Measurements from ENCODE around the gene SGCD. TPM values are rescaled to one million over a fixed set of nuclear protein-coding genes. Genes with fewer than 3 reads are reported as not detected.

The SGCD gene
- total RNA-seq, 6 experiments from 2014 or later, result 5.2 to 6.7 (median 6.4) TPM

DNA sequence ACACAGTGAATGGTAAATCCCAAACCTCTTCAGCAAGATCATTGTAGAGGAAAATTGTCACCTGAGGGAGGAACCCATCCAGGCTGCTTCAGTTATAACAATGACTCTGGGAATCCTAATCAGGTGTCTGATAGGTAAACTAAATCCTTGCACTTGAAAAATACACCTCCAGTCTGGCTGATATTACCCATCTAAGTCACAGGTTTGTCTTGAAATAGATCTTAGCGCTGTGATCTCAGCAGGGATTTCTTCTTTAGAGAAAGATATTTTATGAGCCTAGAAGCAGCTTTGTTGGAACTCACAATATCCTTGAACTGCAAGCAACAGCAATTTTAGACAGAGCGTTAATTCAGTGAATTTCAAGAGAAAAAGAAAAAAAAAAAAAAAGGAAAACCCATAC, 149.7 kb downstream of the SGCD start:
- no peak for DNase-seq
- no peaks in the 10 kb centered on the region; the same call in 1 of the 2 replicates for H3K9me3 Mint-ChIP-seq
- H3K4me3 Mint-ChIP-seq, result no peak overlapping the region
- no peak overlapping the region for H3K27ac Mint-ChIP-seq
- TF ChIP-seq, protein P1, sequence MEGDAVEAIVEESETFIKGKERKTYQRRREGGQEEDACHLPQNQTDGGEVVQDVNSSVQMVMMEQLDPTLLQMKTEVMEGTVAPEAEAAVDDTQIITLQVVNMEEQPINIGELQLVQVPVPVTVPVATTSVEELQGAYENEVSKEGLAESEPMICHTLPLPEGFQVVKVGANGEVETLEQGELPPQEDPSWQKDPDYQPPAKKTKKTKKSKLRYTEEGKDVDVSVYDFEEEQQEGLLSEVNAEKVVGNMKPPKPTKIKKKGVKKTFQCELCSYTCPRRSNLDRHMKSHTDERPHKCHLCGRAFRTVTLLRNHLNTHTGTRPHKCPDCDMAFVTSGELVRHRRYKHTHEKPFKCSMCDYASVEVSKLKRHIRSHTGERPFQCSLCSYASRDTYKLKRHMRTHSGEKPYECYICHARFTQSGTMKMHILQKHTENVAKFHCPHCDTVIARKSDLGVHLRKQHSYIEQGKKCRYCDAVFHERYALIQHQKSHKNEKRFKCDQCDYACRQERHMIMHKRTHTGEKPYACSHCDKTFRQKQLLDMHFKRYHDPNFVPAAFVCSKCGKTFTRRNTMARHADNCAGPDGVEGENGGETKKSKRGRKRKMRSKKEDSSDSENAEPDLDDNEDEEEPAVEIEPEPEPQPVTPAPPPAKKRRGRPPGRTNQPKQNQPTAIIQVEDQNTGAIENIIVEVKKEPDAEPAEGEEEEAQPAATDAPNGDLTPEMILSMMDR (IDR thresholded peaks at IDR 0.05), result no peak
- no peaks in the 10 kb centered on the region for H3K36me3 Mint-ChIP-seq (ENCODE audit: low read depth)
- peaks cover 44% of the 10 kb centered on the region for H3K4me1 Mint-ChIP-seq (ENCODE audit: low read depth)
- peaks cover 3% of the 10 kb centered on the region; the same call in 1 of the 2 replicates for H3K27me3 Mint-ChIP-seq (ENCODE audit: insufficient read depth)

DNA sequence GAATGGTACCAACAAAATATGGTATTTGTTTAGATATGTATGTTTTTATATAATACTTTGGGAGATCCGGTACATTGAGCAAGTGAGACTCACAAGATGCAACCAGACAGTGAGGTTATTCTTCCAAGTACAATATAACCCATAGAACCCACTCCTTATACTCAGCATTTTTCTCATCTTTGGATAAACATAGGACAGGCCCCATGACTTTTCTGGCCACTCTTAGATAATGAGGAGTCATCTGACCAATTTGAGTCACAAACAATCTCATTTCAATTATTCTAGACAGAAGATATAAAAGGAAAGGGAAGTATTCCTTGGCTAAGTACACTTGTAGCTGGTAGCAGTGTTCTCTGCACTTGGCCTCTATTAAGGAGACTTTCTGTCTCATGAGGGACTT, 150.2 kb downstream of the SGCD start:
- no peak for DNase-seq
- TF ChIP-seq, protein P1 (IDR thresholded peaks at IDR 0.05), result no peak
- H3K27me3 Mint-ChIP-seq (ENCODE audit: insufficient read depth), result peaks cover 3% of the 10 kb centered on the region; the same call in 1 of the 2 replicates
- no peaks in the 10 kb centered on the region; the same call in 1 of the 2 replicates for H3K9me3 Mint-ChIP-seq
- H3K4me1 Mint-ChIP-seq (ENCODE audit: low read depth), result peaks cover 47% of the 10 kb centered on the region
- no peaks in the 10 kb centered on the region for H3K36me3 Mint-ChIP-seq (ENCODE audit: low read depth)
- H3K27ac Mint-ChIP-seq, result no peak overlapping the region
- H3K4me3 Mint-ChIP-seq, result no peak overlapping the region

DNA sequence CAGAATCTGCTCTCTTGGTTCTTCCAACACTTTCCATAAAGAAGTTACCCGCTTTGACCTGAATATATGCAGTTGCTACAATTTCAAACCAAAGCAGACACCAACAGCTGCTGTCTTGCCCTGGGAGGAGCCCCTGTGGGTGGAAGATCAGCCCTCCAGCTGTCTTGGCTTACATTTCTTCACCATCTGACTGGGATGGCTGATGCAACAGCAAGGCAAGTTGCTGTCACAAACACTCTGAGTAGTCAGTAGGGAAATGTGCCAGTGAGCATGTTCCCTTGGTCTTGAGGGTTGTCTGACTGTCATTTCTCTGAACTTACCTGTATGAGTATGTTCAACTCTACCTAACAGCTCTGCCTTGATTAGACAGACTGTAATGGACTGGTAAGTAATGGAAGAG, 152.9 kb downstream of the SGCD start:
- Mint-ChIP-seq H3K4me3 (no peak overlapping the region), H3K9me3 (no peaks in the 10 kb centered on the region; the same call in 1 of the 2 replicates), H3K4me1 (ENCODE audit: low read depth) (peaks cover 25% of the 10 kb centered on the region), H3K36me3 (ENCODE audit: low read depth) (no peaks in the 10 kb centered on the region), H3K27ac (no peak overlapping the region), H3K27me3 (ENCODE audit: insufficient read depth) (peaks cover 3% of the 10 kb centered on the region; the same call in 1 of the 2 replicates)
- TF ChIP-seq, protein P1 (IDR thresholded peaks at IDR 0.05), result no peak
- no peak for DNase-seq

DNA sequence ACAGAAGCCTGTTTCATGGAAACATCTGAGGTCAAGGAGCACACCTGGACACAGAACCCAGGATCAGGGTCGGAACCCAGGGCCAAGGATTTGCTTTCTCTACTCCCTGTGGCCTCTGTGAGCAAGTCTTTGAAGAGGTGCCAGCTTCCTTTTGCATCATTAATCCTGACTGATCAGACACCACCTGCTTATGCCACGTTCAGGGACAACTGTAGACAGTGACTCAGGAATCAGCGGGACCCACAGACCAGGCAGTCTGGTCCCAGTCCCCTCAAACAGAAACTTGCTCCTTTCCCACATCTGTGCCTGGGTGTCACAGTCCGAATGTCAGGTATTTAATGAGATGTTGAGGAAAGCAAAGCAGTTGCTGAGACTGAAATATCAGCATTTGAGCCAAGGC, 154.8 kb downstream of the SGCD start:
- Mint-ChIP-seq H3K27me3 (ENCODE audit: insufficient read depth) (peaks cover 3% of the 10 kb centered on the region; the same call in 1 of the 2 replicates), H3K36me3 (ENCODE audit: low read depth) (peaks cover 1% of the 10 kb centered on the region), H3K4me1 (ENCODE audit: low read depth) (0 out of 2 replicates have a peak, but pooled peaks cover 9% of the 10 kb centered on the region), H3K9me3 (peaks cover 8% of the 10 kb centered on the region), H3K4me3 (no peak overlapping the region), H3K27ac (no peak overlapping the region)
- DNase-seq, result no peak
- TF ChIP-seq, protein P1 (IDR thresholded peaks at IDR 0.05), result no peak

GRCh38 chr5:156482818-156483217, 155.9 kb downstream of the SGCD start:
- no peak overlapping the region for H3K4me3 Mint-ChIP-seq
- H3K9me3 Mint-ChIP-seq, result peaks cover 15% of the 10 kb centered on the region
- DNase-seq, result no peak
- H3K27me3 Mint-ChIP-seq (ENCODE audit: insufficient read depth), result peaks cover 2% of the 10 kb centered on the region; the same call in 1 of the 2 replicates
- TF ChIP-seq, protein P1 (IDR thresholded peaks at IDR 0.05), result no peak
- H3K4me1 Mint-ChIP-seq (ENCODE audit: low read depth), result 0 out of 2 replicates have a peak, but pooled peaks cover 9% of the 10 kb centered on the region
- H3K36me3 Mint-ChIP-seq (ENCODE audit: low read depth), result peaks cover 7% of the 10 kb centered on the region
- H3K27ac Mint-ChIP-seq, result no peak overlapping the region
